PC-9 (cell line): ENCODE data around the gene LRRC61.

Source experiments
- EZH2 ChIP-seq: fragments of 200-600 bp; sonication (generic); IDR thresholded peaks from 2 replicates; pipeline ENCODE4 v1.8.0; 2017; ENCODE audit warnings: antibody characterized with exemption, low read depth
- TF ChIP-seq, protein P1 (sequence below): fragments of 200-600 bp; sonication (generic); conservative IDR thresholded peaks from 2 replicates; pipeline ENCODE4 v1.6.1; 2017; ENCODE audit warnings: mixed run types, antibody characterized with exemption, mild to moderate bottlenecking, moderate library complexity

DNA sequence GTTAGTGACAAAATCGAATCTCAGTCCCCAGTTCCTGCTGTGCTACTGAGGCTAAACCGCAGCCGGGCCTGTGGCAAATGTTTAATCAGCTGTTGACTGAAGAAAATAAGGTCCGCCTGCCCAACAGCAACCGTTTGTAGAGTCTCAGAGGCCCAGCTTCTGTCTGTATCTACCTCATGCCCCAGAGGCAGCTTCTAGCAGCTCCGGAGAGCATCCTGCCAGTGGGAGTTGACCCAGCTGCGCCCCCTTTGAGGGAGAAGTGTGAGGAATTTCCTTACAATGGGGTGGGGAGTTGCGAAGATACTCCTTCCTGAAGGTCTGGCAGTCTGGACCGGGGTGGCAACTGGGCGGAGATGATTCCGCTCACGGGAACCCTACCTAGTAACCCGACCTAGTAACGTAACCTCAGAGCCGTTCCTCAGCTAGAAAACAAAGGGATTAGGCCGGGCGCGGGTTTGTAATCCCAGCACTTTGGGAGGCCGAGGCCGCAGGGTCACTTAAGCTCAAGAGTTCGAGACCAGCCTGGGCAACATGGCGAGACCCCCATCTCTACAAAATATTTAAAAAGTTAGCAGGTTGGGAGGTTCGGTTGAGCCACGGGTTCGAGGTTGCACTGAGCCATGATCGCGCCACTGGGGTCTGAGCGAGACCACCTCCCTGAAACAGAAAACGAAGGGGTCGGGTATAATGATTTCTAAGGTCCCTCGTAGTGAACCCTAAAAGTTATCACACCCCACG lies 55.1 kb downstream of the LRRC61 start:
- TF ChIP-seq, protein P1, sequence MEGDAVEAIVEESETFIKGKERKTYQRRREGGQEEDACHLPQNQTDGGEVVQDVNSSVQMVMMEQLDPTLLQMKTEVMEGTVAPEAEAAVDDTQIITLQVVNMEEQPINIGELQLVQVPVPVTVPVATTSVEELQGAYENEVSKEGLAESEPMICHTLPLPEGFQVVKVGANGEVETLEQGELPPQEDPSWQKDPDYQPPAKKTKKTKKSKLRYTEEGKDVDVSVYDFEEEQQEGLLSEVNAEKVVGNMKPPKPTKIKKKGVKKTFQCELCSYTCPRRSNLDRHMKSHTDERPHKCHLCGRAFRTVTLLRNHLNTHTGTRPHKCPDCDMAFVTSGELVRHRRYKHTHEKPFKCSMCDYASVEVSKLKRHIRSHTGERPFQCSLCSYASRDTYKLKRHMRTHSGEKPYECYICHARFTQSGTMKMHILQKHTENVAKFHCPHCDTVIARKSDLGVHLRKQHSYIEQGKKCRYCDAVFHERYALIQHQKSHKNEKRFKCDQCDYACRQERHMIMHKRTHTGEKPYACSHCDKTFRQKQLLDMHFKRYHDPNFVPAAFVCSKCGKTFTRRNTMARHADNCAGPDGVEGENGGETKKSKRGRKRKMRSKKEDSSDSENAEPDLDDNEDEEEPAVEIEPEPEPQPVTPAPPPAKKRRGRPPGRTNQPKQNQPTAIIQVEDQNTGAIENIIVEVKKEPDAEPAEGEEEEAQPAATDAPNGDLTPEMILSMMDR, result no peak; the same call in 1 of the 2 replicates
- TF ChIP-seq EZH2, result no peak
